Natural killer cell (primary cell): Measurements from ENCODE around the gene COL24A1. TPM values are rescaled to one million over a fixed set of nuclear protein-coding genes. Genes with fewer than 3 reads are reported as not detected.
"Not testable (repeated sequence)": the region's sequence is repeated elsewhere in the genome, so short reads cannot be mapped to it uniquely, and the experiment has no call there.

Source experiments
- ATAC-seq, 3 donors: fragments of 150-1000 bp in 2 of 3; fragments of 200-7000 bp in 1 of 3; cut with Tn5 transposase; 1 replicate in 1 of 3; 2 replicates in 2 of 3; pipeline ENCODE4 v1.10.0; 2021; ENCODE audit warnings: mild to moderate bottlenecking in 2 of 3, moderate library complexity in 2 of 3
- DNase-seq, 2 donors: peaks; one replicate each; pipeline versions ENCODE4 v3.0.0 to v3.0.0-alpha.2; 2013 to 2021; ENCODE audit warnings: mixed read lengths in 1 of 2
- H3K27ac ChIP-seq: one replicate; pipeline ENCODE4 v1.5.1; 2013; ENCODE audit warnings: mild to moderate bottlenecking, low read length
- H3K27me3 ChIP-seq: one replicate; pipeline ENCODE4 v1.6.1; 2013; ENCODE audit warnings: low read length; ENCODE audit not compliant: control insufficient read depth, insufficient read depth
- H3K36me3 ChIP-seq: one replicate; pipeline ENCODE4 v1.6.1; 2013; ENCODE audit warnings: low read length; ENCODE audit not compliant: control insufficient read depth, insufficient read depth
- H3K4me1 ChIP-seq: one replicate; pipeline ENCODE4 v1.6.1; 2013; ENCODE audit warnings: low read length; ENCODE audit not compliant: control insufficient read depth, insufficient read depth
- H3K4me3 ChIP-seq: one replicate; pipeline ENCODE4 v1.5.1; 2013; ENCODE audit warnings: low read length
- H3K9me3 ChIP-seq: one replicate; pipeline ENCODE4 v1.6.1; 2013; ENCODE audit warnings: low read length; ENCODE audit not compliant: control insufficient read depth, insufficient read depth
- H3K27ac Mint-ChIP-seq, 2 donors: one replicate each; pipeline ENCODE4 v1.8.0; 2022; ENCODE audit warnings: mild to moderate bottlenecking in 2 of 2, mixed read lengths in 2 of 2, moderate library complexity in 1 of 2
- H3K27me3 Mint-ChIP-seq, 2 donors: one replicate each; pipeline ENCODE4 v1.8.0; 2022; ENCODE audit warnings: low read depth in 2 of 2, mixed read lengths in 2 of 2
- H3K36me3 Mint-ChIP-seq: one replicate; pipeline ENCODE4 v1.8.0; 2022; ENCODE audit warnings: mixed read lengths
- H3K4me1 Mint-ChIP-seq, 2 donors: one replicate each; pipeline ENCODE4 v1.8.0; 2022; ENCODE audit warnings: mixed read lengths in 2 of 2
- H3K4me3 Mint-ChIP-seq: one replicate; pipeline ENCODE4 v1.8.0; 2022; ENCODE audit warnings: mild to moderate bottlenecking, moderate library complexity, mixed read lengths
- H3K9me3 Mint-ChIP-seq, 2 donors: one replicate each; pipeline ENCODE4 v1.8.0; 2022; ENCODE audit warnings: mixed read lengths in 2 of 2
- WGBS: methylation state at CpG from one replicate; pipeline ENCODE4 v1.1.7; 2013; ENCODE audit warnings: missing lambda C conversion rate; ENCODE audit not compliant: insufficient coverage; 5-methylcytosine and 5-hydroxymethylcytosine counted together
- intact Hi-C: fragments of 100-400 bp; cut with micrococcal nuclease; formaldehyde crosslinking; loops from one replicate; pipeline ENCODE4 v1.14.2; 2022
- total RNA-seq, 4 donors: library from RNA; stranded (reverse); fragments of 120-200 nt in 1 of 4; gene quantifications; one replicate each; pipeline versions ENCODE4 v1.2.3 to v1.2.4, GENCODE V29; 2013 to 2022
- TF ChIP-seq, protein P1 (sequence below): fragments of 200-600 bp; IDR thresholded peaks from one replicate; pipeline ENCODE4 v1.8.0; 2022; ENCODE audit warnings: antibody characterized with exemption

The COL24A1 gene
- total RNA-seq, 3 donors from 2014 or later (not counting 1 experiment from before 2014, with no cell fraction given): 0.20 to 0.54 (median 0.54) TPM

DNA sequence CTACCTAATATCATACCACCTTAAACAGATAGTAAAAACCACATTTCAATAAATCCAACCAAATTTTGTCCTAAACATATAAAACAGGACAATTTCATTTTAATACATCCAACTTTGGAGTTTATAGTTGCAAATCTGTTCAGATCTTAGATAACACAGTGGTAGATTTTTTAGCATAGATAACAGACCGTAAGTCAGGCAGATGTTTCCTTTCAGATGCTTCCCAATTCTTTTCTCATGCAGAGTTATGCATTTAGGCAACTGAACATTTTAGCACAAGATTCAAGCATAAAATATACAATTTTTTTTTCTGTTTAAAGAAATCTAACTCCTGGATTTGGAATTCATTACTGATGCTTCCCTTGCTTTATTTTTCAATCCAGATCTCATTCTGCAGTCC is 291.8 kb downstream of the COL24A1 start:
- Histone ChIP-seq H3K4me3 (no peak overlapping the region), H3K36me3 (no peaks in the 10 kb centered on the region), H3K27ac (no peak overlapping the region), H3K9me3 (no peaks in the 10 kb centered on the region), H3K4me1 (no peaks in the 10 kb centered on the region), H3K27me3 (no peaks in the 10 kb centered on the region)
- DNase-seq: no peak
- Mint-ChIP-seq H3K27ac (no peak overlapping the region), H3K9me3 (peaks cover 5 to 6% of the 10 kb centered on the region in 2 donors), H3K36me3 (no peaks in the 10 kb centered on the region), H3K4me1 (no peaks in the 10 kb centered on the region), H3K4me3 (no peak overlapping the region), H3K27me3 (no peaks in the 10 kb centered on the region)
- intact Hi-C loops: no loop called here
- 30% methylated on average over 1 of the region's 1 CpG for WGBS
- no peak for ATAC-seq
- TF ChIP-seq, protein P1, sequence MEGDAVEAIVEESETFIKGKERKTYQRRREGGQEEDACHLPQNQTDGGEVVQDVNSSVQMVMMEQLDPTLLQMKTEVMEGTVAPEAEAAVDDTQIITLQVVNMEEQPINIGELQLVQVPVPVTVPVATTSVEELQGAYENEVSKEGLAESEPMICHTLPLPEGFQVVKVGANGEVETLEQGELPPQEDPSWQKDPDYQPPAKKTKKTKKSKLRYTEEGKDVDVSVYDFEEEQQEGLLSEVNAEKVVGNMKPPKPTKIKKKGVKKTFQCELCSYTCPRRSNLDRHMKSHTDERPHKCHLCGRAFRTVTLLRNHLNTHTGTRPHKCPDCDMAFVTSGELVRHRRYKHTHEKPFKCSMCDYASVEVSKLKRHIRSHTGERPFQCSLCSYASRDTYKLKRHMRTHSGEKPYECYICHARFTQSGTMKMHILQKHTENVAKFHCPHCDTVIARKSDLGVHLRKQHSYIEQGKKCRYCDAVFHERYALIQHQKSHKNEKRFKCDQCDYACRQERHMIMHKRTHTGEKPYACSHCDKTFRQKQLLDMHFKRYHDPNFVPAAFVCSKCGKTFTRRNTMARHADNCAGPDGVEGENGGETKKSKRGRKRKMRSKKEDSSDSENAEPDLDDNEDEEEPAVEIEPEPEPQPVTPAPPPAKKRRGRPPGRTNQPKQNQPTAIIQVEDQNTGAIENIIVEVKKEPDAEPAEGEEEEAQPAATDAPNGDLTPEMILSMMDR: no peak

DNA sequence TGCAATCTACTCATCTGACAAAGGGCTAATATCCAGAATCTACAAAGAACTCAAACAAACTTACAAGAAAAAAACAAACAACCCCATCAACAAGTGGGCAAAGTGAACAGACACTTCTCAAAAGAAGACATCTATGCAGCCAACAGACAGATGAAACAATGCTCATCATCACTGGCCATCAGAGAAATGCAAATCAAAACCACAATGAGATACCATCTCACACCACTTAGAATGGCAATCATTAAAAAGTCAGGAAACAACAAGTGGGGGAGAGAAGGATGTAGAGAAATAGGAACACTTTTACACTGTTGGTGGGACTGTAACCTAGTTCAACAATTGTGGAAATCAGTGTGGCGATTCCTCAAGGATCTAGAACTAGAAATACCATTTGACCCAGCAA is 292.9 kb downstream of the COL24A1 start:
- H3K4me3 ChIP-seq, H3K27ac ChIP-seq, ATAC-seq, DNase-seq, H3K9me3 Mint-ChIP-seq, H3K27me3 ChIP-seq, H3K9me3 ChIP-seq, intact Hi-C loops, H3K36me3 Mint-ChIP-seq, H3K27me3 Mint-ChIP-seq, H3K4me3 Mint-ChIP-seq, H3K27ac Mint-ChIP-seq, H3K4me1 Mint-ChIP-seq, H3K4me1 ChIP-seq, H3K36me3 ChIP-seq: not testable (repeated sequence)
- WGBS: 88% methylated on average over 1 of the region's 1 CpG

DNA sequence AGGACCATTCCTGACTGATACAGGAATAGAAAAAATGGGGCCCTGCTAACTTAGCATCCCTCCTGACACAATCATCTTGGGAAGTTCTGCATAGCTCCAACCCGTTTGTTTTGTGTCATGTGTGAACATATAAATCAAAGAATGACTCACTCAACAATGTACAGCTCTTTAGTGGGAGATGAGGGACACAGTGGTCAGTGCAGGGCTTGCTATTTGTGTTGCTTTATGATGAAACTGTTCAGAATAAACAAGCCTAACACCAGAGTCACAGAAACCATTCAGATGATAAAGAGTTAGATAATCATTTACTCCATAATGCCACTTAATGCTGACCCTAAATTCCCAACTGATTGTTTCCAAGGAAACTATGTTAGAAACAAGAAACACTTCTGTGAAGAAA is 294.1 kb downstream of the COL24A1 start:
- H3K36me3 ChIP-seq: no peaks in the 10 kb centered on the region
- H3K4me1 Mint-ChIP-seq: no peaks in the 10 kb centered on the region
- H3K4me3 Mint-ChIP-seq: no peak overlapping the region
- intact Hi-C loops: no loop called here
- H3K9me3 Mint-ChIP-seq: peaks cover 5 to 14% of the 10 kb centered on the region in 2 donors
- no peak overlapping the region for H3K4me3 ChIP-seq
- no peaks in the 10 kb centered on the region for H3K4me1 ChIP-seq
- TF ChIP-seq, protein P1: no peak
- DNase-seq (no peak), ATAC-seq (no peak)
- H3K27me3 ChIP-seq: no peaks in the 10 kb centered on the region
- H3K27ac ChIP-seq: no peak overlapping the region
- no peaks in the 10 kb centered on the region for H3K27me3 Mint-ChIP-seq
- no CpG with 5 or more reads among the region's 1 CpG for WGBS
- H3K27ac Mint-ChIP-seq: no peak overlapping the region
- no peaks in the 10 kb centered on the region for H3K9me3 ChIP-seq
- no peaks in the 10 kb centered on the region for H3K36me3 Mint-ChIP-seq

DNA sequence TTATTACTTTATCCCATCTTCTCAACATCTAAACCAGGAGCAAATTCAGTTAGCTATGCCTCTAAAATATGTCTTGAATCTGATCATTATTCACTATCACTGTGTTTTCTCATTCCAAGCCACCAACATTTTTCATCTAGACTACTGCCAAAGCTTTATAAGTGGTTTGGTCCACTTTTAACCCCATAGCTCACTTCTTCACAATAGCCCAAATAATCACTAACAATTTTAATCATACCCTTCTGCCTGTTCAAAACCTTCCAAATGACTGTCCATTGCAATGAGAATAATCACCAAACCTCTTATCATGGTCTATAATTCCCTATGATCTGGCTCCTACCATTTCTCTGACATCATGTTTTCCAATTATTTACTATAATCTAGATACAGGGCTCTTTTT is 298.6 kb downstream of the COL24A1 start:
- Histone ChIP-seq H3K27ac (no peak overlapping the region), H3K27me3 (no peaks in the 10 kb centered on the region), H3K4me1 (no peaks in the 10 kb centered on the region), H3K4me3 (no peak overlapping the region), H3K36me3 (no peaks in the 10 kb centered on the region), H3K9me3 (no peaks in the 10 kb centered on the region)
- DNase-seq: no peak
- no peaks in the 10 kb centered on the region for H3K27me3 Mint-ChIP-seq
- H3K27ac Mint-ChIP-seq: no peak overlapping the region
- no peaks in the 10 kb centered on the region for H3K4me1 Mint-ChIP-seq
- no peaks in the 10 kb centered on the region for H3K36me3 Mint-ChIP-seq
- H3K9me3 Mint-ChIP-seq: peaks cover 7 to 13% of the 10 kb centered on the region in 2 donors
- intact Hi-C loops: no loop called here
- no peak for ATAC-seq
- no peak overlapping the region for H3K4me3 Mint-ChIP-seq
- TF ChIP-seq, protein P1: no peak
